Measurements from ENCODE around the gene SLC7A8. TPM values are rescaled to one million over a fixed set of nuclear protein-coding genes. Genes with fewer than 3 reads are reported as not detected.
"Not testable (repeated sequence)": the region's sequence is repeated elsewhere in the genome, so short reads cannot be mapped to it uniquely, and the experiment has no call there.

SLC7A8 gene
- total and polyA plus RNA-seq, 2 experiments from 2014 or later = 117 to 124 TPM

DNA sequence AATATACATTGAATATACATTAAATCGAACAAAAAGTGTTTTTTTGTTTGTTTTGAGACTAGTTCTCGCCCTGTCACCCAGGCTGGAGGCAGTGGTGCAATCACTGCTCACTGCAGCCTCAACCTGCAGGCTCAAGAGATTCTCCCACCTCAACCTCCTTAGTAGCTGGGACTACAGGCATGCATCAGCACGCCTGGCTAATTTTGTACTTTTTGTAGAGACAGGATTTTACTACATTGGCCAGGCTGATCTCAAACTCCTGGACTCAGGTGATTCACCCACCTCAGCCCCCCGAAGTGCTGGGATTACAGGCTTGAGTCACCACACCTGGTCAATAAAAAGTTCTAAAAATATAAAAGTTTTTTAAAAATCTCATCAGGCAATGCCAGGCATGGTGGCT, 44.1 kb upstream of the SLC7A8 start (continued):
- TF ChIP-seq, protein P1, sequence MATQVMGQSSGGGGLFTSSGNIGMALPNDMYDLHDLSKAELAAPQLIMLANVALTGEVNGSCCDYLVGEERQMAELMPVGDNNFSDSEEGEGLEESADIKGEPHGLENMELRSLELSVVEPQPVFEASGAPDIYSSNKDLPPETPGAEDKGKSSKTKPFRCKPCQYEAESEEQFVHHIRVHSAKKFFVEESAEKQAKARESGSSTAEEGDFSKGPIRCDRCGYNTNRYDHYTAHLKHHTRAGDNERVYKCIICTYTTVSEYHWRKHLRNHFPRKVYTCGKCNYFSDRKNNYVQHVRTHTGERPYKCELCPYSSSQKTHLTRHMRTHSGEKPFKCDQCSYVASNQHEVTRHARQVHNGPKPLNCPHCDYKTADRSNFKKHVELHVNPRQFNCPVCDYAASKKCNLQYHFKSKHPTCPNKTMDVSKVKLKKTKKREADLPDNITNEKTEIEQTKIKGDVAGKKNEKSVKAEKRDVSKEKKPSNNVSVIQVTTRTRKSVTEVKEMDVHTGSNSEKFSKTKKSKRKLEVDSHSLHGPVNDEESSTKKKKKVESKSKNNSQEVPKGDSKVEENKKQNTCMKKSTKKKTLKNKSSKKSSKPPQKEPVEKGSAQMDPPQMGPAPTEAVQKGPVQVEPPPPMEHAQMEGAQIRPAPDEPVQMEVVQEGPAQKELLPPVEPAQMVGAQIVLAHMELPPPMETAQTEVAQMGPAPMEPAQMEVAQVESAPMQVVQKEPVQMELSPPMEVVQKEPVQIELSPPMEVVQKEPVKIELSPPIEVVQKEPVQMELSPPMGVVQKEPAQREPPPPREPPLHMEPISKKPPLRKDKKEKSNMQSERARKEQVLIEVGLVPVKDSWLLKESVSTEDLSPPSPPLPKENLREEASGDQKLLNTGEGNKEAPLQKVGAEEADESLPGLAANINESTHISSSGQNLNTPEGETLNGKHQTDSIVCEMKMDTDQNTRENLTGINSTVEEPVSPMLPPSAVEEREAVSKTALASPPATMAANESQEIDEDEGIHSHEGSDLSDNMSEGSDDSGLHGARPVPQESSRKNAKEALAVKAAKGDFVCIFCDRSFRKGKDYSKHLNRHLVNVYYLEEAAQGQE (IDR thresholded peaks at IDR 0.05; ENCODE audit: unreplicated experiment) = no peak

DNA sequence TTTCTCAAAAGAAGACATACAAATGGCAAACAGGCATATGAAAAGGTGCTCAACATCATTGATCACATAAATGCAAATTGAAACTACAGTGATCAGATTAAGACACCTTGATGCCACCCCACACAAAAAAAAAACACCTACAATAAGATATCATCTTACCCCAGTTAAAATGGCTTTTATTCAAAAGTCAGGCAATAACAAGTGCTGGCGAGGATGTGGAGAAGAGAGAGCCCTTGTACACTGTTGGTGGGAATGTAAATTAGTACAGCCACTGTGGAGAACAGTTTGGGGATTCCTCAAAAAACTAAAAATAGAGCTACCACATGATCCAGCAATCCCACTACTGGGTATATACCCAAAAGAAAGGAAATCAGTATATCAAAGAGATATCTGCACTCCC, 41.5 kb upstream of the SLC7A8 start:
- H3K4me3 ChIP-seq; H3K4me3 Mint-ChIP-seq; H3K27ac Mint-ChIP-seq; H3K27me3 Mint-ChIP-seq (ENCODE audit: insufficient read depth, low read depth, poor library complexity); ATAC-seq; H3K9me2 ChIP-seq (ENCODE audit: insufficient read depth); H3K79me2 ChIP-seq (replicated peaks; ENCODE audit: insufficient read depth); H3K36me3 ChIP-seq (ENCODE audit: insufficient read depth); H2AFZ ChIP-seq; H3K36me3 Mint-ChIP-seq (ENCODE audit: low read depth); H3K4me2 ChIP-seq; H4K20me1 ChIP-seq (replicated peaks; ENCODE audit: insufficient read depth); H3K4me1 ChIP-seq (ENCODE audit: insufficient read depth); H3K27me3 ChIP-seq (ENCODE audit: insufficient read depth); H3K4me1 Mint-ChIP-seq; DNase-seq (ENCODE audit: low spot score); H3K27ac ChIP-seq (ENCODE audit: low read depth); H3F3A ChIP-seq (replicated peaks; ENCODE audit: low read depth): not testable (repeated sequence)
- peaks cover 14% of the 10 kb centered on the region for H3K9me3 Mint-ChIP-seq

DNA sequence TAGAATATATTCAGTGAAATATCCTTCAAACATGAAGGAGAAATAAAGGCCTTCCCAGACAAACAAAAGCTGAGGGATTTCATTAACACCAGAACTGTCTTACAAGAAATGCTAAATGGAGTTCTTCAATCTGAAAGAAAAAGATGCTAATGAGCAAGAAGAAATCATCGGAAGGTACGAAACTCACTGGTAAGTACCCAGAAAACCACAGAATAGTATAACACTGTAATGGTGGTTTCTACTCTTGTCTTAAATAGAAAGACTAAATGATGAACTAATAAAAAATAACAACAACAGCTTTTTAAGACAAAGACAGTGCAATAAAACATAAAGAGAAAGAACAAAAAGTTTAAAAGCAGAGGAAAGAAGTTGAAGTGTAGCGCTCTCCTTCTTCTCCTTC, 35.6 kb upstream of the SLC7A8 start:
- peaks cover 6% of the 10 kb centered on the region; the same call in 1 of the 2 replicates for H3K4me1 ChIP-seq (ENCODE audit: insufficient read depth)
- no peaks in the 10 kb centered on the region for H3K27me3 Mint-ChIP-seq (ENCODE audit: insufficient read depth, low read depth, poor library complexity)
- H3K4me3 Mint-ChIP-seq = no peak overlapping the region

More for the DNA sequence above, 35.6 kb upstream of the SLC7A8 start:
- Histone ChIP-seq H3K9me2 (ENCODE audit: insufficient read depth) (peaks cover 5% of the 10 kb centered on the region; the same call in 1 of the 2 replicates), H3K79me2 (replicated peaks; ENCODE audit: insufficient read depth) (no peaks in the 10 kb centered on the region), H4K20me1 (replicated peaks; ENCODE audit: insufficient read depth) (no peaks in the 10 kb centered on the region), H3K36me3 (ENCODE audit: insufficient read depth) (no peaks in the 10 kb centered on the region; the same call in 1 of the 2 replicates), H3K4me3 (no peak overlapping the region), H2AFZ (peak overlapping the region; percentile 84), H3K4me2 (0 out of 2 replicates have a peak overlapping the region, but pooled peaks have one; percentile 3), H3K27ac (ENCODE audit: low read depth) (no peak overlapping the region; the same call in 1 of the 2 replicates), H3K27me3 (ENCODE audit: insufficient read depth) (no peaks in the 10 kb centered on the region), H3F3A (replicated peaks; ENCODE audit: low read depth) (no peaks in the 10 kb centered on the region)
- H3K27ac Mint-ChIP-seq = no peak overlapping the region
- ATAC-seq (no peak), DNase-seq (ENCODE audit: low spot score) (no peak)
- TF ChIP-seq CREB1 (CRISPR knock-in tag; IDR thresholded peaks at IDR 0.05; ENCODE audit: low read depth) (no peak), EZH2phosphoT487 (IDR thresholded peaks at IDR 0.05; ENCODE audit: unreplicated experiment) (no peak), POLR2AphosphoS5 (IDR thresholded peaks at IDR 0.05; ENCODE audit: low read depth) (no peak), NANOG (IDR thresholded peaks at IDR 0.05; ENCODE audit: borderline replicate concordance) (no peak)
- TF ChIP-seq, protein P1 (IDR thresholded peaks at IDR 0.05; ENCODE audit: unreplicated experiment) = no peak
- TF ChIP-seq, protein P2, sequence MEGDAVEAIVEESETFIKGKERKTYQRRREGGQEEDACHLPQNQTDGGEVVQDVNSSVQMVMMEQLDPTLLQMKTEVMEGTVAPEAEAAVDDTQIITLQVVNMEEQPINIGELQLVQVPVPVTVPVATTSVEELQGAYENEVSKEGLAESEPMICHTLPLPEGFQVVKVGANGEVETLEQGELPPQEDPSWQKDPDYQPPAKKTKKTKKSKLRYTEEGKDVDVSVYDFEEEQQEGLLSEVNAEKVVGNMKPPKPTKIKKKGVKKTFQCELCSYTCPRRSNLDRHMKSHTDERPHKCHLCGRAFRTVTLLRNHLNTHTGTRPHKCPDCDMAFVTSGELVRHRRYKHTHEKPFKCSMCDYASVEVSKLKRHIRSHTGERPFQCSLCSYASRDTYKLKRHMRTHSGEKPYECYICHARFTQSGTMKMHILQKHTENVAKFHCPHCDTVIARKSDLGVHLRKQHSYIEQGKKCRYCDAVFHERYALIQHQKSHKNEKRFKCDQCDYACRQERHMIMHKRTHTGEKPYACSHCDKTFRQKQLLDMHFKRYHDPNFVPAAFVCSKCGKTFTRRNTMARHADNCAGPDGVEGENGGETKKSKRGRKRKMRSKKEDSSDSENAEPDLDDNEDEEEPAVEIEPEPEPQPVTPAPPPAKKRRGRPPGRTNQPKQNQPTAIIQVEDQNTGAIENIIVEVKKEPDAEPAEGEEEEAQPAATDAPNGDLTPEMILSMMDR (conservative IDR thresholded peaks at IDR 0.05; ENCODE audit: low read depth in 2 of 2) = no peak
- H3K36me3 Mint-ChIP-seq (ENCODE audit: low read depth) = peaks cover 13% of the 10 kb centered on the region; the same call in 2 of the 3 replicates
- H3K4me1 Mint-ChIP-seq = peaks cover 19% of the 10 kb centered on the region
- H3K9me3 Mint-ChIP-seq = peaks cover 16% of the 10 kb centered on the region; the same call in 2 of the 3 replicates
